NCI-H2227 (cell line): ENCODE results near the gene SELENOK.
A peak's percentile ranks its signal among the peaks of the same experiment; 100 is the strongest.

Experiments used
- DNase-seq: peaks from one replicate; lab custom pipeline; 2025; ENCODE audit not compliant: unreplicated experiment; lab: John Stamatoyannopoulos, UW

Gene SELENOK

DNA sequence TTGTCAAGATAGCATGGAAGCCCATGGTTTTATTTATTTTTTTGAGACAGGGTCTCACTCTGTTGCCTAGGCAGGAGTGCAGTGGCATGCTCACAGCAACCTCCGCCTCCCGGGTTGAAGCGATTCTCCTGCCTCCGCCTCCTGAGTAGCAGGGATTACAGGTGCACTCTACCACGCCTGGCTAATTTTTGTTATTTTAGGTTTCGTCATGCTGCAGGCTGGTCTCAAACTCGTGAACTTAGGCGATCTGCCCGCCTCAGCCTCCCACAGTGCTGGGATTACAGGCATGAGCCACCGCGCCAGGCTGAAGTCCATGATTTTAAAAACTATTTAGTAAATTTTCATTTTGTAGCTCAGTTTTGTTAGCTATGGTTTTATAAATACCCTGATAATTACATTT lies 7.0 kb downstream of the SELENOK start:
- no peak for DNase-seq

GRCh38 chr3:53883008-53883407 lies 8.7 kb downstream of the SELENOK start:
- no peak for DNase-seq

- peak; percentile 83 for DNase-seq
These were observed 9.7 kb downstream of the SELENOK start, which contains the start of gene ACTR8 for GRCh38 chr3:53881691-53882593. Gene ACTR8, minus strand, starts transcription at chr3:53882152. Its CDS starts 51 bp downstream, at chr3:53882101.

DNA sequence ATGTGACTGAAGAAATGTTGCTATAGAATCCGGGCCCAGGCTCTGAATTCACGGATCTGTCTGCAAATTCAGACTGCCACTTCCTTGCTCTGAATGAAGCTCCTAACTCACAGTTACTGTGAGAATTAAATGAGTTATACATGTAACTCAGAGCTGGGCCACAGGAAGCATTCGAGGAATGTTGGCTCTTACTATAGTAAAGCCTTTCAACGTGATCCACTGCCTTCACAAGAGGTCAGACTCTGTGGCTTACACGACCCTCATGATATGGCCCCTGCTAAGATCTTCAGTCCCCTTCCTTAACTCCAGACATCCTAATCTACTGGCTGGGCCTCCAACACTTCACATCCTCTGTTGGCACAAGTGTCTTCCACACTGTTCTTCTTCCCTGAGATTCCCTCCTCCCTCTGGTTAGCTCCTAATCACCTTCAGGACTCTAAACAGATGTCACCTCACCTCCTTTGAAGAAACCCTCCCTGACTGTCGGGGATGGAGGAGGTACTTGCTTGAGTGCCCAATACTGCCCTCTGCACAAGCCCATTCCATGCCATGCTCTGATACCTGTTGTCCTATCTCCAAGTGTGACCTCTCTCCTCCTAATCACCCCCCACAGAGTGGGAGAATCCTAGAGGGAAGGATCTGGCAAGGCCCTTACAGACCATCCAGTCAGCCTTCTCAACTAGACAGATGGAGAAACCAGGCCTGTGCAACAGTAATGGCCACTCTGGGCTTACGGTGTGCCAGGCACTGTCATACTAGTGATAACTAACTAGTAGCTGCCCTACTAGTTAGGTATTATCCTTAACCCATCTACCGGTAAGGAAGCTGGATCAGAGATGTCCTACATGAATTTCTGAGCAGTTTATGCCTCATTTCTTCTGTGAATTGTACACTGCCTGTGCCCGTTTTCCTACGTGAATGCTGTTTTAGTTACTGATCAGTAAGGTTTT lies 11.0 kb downstream of the SELENOK start:
- no peak for DNase-seq

DNA sequence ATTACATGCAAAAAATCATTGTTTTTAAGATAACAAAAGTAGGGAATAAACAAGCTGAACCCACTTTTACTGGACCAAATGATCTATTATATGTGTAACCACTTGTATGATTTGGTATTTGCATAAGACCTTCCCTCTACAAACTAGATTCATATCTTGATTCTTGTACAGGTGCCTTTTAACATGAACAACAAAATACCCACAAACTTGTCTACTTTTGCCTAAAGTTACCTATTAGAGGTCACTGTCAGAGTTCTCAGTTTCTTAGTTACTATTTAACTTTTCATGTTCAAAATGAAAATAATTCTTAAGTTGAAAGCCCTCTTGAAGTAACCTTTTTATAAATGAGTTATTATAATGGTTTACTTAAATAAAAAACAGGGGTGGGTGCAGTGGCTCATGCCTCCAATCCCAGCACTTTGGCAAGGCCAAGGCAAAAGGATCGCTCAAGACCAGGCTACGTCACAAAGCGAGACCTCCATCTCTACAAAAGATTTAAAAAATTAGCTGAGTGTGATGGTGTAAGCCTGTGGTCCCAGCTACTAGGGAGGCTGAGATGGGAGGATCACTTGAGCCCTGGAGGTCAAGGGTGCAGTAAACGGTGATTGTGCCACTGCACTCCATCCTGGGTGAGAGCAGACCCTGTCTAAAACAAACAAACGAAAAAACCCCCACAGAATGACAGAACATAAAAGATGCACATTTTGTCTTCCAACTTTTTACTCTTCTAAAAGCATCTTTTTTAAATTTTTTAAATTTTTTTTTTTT lies 25.7 kb downstream of the SELENOK start:
- DNase-seq, result no peak

GRCh38 chr3:53863145-53863544 lies 28.5 kb downstream of the SELENOK start:
- DNase-seq, result no peak

GRCh38 chr3:53862241-53862640 lies 29.4 kb downstream of the SELENOK start:
- DNase-seq, result no peak

GRCh38 chr3:53860196-53860595 lies 31.5 kb downstream of the SELENOK start:
- no peak for DNase-seq

DNA sequence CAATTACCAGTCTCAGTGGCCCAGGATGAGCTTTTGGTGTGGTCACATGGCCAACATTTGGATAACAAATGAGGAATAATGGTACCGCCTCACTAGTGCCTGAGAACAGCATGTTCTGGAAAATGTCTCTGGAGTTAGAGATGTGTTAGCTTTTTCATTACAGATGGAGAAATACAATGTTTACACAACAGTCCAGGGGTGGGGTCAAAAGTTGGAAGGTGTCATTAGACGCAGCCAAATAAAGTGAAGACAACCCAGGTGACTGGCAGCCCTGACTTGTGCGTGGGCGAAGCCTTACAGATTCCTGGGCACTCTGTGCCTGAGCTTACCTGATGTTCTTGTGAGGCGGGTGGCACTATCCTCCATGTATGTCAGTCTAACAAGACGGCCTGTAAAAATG lies 32.5 kb downstream of the SELENOK start:
- no peak for DNase-seq

DNA sequence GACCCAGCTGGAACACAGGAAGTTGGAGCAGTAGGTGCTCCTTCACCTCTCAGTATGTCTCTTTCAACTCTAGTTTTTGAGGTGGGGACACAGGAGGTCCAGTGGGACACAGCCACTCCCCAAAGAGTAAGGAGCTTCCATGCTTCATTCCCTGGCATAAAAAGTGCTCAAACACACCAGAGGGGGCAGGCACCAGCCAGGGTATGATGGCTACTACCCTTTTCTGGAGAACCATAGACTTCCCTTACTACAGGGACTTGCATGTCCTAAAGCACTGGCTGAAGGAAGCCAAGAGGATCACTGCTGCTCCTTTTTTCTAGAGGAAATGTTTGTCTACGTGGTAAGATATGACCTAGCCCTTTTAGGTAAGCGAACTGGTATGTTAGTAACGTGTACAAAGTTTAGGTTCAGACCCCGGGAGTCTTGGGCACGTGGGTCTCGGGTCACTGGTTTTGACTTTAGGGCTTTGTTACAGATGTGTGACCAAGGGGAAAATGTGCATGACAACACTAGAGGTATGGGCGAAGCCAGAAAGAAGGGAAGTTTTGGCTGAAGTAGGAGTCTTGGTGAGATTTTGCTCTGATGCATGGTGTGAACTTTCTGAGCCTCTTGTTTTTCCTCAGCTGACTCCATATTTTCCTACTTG lies 33.4 kb downstream of the SELENOK start:
- DNase-seq, result no peak

GRCh38 chr3:53856964-53857363 lies 34.7 kb downstream of the SELENOK start:
- no peak for DNase-seq

DNA sequence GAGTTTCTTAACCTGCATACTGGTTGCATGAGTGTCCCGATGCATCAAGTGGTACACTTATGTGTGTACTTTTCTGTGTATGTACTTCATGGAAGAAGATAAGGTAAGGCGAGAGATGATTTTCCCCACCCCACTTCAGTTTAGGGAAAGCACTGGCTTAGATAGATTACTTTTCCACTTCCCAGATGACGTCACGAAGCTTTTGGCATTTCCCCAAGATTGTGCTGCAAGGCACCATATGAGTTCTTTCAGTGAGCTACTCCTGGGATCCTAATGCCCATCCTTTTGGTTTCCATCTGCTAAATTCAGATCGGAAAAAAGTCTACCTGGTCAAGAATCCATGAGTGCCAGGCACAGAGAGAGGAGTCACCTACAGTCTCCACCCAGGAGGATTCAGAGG lies 40.8 kb downstream of the SELENOK start:
- DNase-seq, result no peak

DNA sequence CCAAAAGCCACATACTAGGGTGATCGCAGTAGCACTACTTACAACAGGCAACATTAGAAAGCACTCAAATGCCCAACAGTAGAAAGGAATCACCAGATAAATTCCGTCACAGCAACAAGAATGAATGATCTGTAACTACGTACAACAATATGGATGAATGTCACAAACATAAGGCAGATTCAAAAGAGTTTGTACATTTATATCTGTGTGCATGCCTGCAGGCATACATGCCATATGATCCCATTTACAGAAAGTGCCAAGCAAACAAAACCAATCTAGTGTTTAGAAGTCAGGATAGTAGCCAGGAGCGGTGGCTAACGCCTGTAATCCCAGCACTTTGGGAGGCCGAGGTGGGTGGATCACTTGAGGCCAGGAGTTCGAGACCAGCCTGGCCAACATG lies 41.7 kb downstream of the SELENOK start:
- no peak for DNase-seq

DNA sequence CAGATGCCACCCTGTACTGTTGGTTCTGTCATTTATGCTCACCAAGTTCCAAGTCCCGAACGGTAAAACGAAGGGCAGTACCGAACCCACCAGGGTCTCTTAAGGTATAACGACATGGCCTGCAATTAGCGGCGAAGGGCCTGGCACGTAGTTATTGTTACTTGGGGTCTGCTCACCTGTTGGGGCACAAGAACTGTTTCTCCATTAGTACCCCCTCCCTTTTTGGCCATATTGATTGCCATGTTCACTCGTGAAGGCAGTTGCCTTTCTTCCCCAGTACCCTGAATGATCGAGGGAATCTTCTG lies 44.9 kb downstream of the SELENOK start:
- no peak for DNase-seq

DNA sequence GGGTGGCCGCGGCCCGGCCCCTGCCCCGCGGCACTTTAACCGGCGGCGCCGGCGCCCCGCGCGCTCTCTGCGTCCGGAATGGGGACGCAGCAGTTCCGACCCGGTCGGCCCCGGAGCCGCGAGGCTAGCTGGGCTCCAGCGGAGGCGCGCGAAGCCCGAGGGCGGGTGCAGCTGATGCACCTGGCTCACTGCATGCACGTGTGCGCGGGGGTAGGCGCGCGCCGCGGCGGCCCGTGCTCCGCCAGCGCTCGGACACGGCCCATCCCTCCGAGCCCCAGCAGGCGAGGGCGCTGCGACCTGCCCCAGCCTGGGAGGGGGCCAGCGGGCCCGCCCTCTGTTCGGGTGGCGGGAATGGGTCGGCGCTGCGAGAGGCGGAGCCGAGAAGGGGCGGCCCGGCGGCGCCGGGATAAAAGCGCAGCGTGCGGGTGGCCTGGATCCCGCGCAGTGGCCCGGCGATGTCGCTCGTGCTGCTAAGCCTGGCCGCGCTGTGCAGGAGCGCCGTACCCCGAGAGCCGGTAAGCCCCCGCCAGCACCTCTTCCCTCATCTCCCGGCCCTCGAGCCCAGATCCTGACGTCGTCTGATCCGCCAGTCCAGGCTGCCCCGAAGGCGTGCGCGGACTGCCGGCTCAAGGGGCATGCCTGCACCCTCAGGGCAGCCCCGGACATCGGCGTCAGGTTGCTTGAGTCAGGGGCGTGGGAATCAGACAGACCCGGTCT lies 45.4 kb downstream of the SELENOK start, which contains the start of the genes CHDH and IL17RB:
Gene CHDH, minus strand, starts transcription at position 286 of the 717 bp plus-strand sequence. CDS start 22,411 bp downstream, outside the sequence.
Gene IL17RB, plus strand, starts transcription at position 435 of the 717 bp plus-strand sequence. Its CDS starts 21 bp downstream, at position 456.
- DNase-seq, result peak; percentile 70

DNA sequence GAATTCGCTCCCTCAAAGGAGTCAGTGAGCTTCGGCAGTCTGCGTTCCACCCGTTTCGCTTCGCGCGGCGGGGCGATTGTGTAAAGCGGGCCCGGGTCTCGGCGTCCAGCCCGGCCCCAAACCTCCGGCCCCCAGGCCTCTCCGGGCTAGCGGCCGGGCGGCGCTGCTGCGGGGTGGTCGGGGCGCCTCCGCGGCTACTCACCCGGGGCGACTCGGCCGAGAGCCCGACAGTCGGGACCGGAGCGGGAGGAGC lies 45.9 kb downstream of the SELENOK start:
- DNase-seq, result no peak

- DNase-seq, result peak; percentile 24
These were observed 46.4 kb downstream of the SELENOK start for GRCh38 chr3:53845103-53845880.

GRCh38 chr3:53844262-53845102 lies 47.2 kb downstream of the SELENOK start:
- DNase-seq, result no peak
